Measurements from ENCODE around the gene ADAMTS17. TPM values are rescaled to one million over a fixed set of nuclear protein-coding genes. Genes with fewer than 3 reads are reported as not detected.

Gene ADAMTS17
- polyA plus RNA-seq, 2 of the 4 experiments (the other 2 are of a cell fraction), result 0.05 TPM; not detected in 1

DNA sequence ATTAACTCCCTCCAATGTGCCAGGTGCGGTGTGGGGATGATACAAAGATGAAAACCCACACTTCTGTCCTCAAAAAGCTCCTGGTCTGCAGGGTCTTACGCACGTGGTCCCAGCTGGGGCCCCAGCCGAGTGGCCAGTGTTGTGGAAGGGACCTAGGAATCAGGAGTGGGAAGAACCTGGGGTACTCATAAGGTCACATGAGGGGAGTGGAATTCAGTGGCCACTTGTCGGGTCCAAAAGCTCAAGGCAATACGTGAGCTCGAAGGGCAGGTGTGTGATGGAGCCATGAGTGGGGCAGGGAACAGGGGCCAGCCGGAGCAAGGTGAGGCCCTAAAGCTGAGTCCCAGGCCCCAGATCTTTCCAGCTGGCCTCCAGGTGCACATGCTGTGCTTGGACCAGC lies 348.5 kb downstream of the ADAMTS17 start:
- CTCF ChIA-PET, result interaction anchor here (0.6 kb wide), 1 partner anchor 126 kb away, joined by 3 read pairs; no protein-coding TSS in a partner anchor
- Histone ChIP-seq H3K9me3 (peaks cover 5% of the 10 kb centered on the region; the same call in 2 of the 3 replicates), H3K4me2 (no peak overlapping the region), H3K4me1 (no peaks in the 10 kb centered on the region), H3K4me3 (no peak overlapping the region), H3K27ac (no peak overlapping the region)
- ATAC-seq, result no peak
- DNase-seq (ENCODE audit: low read depth in 1 of 2, low spot score in 1 of 2), result no peak
- 29% methylated on average over 8 of the region's 8 CpGs for WGBS (ENCODE audit: missing lambda C conversion rate)
- POLR2A ChIA-PET, result no interaction called here
- TF ChIP-seq, protein P1, sequence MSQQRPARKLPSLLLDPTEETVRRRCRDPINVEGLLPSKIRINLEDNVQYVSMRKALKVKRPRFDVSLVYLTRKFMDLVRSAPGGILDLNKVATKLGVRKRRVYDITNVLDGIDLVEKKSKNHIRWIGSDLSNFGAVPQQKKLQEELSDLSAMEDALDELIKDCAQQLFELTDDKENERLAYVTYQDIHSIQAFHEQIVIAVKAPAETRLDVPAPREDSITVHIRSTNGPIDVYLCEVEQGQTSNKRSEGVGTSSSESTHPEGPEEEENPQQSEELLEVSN (IDR thresholded peaks at IDR 0.05; ENCODE audit: borderline replicate concordance, low read depth), result no peak
- TF ChIP-seq NFE2L2 (conservative IDR thresholded peaks at IDR 0.05; ENCODE audit: low read length), result no peak
- no peak for TF ChIP-seq BHLHE40 (IDR thresholded peaks at IDR 0.05; ENCODE audit: low read depth, low read length)
- TF ChIP-seq, protein P2, sequence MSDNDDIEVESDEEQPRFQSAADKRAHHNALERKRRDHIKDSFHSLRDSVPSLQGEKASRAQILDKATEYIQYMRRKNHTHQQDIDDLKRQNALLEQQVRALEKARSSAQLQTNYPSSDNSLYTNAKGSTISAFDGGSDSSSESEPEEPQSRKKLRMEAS (IDR thresholded peaks at IDR 0.05), result no peak
- TF ChIP-seq JUN (IDR thresholded peaks at IDR 0.05), result no peak
- FAIRE-seq, result no peak

DNA sequence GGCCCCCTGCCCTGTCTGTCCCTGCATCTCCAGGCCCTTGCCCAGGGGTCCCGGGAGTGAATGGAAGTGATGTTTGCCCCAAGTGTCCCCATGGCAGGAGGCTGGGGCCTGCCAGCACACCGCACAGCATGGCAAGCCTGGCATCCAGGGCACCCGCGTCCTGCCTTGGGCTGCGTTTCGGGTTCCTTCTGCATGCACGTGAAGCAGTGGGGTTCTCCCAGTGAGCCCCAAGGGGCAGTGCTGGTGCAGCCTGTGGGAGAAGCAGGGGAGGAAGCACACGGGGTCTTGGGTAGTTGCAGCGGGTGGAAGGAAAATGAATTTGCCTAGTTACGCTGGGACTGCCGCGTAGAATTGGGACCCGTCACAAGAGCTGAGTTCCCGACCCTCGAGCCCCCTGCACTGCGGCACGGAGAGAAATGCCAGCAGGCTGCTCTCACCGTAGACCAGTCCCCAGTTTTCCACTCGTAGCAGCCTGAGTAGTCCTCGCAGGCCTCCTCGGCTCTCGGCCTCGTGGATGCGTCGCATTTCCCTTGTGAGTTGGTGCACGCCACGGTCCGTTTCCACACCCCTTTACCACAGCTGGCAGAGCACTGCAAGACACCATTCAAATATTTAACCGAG lies 349.1 kb downstream of the ADAMTS17 start:
- no peak overlapping the region for H3K4me2 ChIP-seq
- no peak overlapping the region for H3K4me3 ChIP-seq
- TF ChIP-seq KDM5A (IDR thresholded peaks at IDR 0.05), result no peak
- no peak for TF ChIP-seq CHD4 (IDR thresholded peaks at IDR 0.05; ENCODE audit: borderline replicate concordance)
- TF ChIP-seq, protein P3, sequence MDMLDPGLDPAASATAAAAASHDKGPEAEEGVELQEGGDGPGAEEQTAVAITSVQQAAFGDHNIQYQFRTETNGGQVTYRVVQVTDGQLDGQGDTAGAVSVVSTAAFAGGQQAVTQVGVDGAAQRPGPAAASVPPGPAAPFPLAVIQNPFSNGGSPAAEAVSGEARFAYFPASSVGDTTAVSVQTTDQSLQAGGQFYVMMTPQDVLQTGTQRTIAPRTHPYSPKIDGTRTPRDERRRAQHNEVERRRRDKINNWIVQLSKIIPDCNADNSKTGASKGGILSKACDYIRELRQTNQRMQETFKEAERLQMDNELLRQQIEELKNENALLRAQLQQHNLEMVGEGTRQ (IDR thresholded peaks at IDR 0.05), result no peak
- H3K9me3 ChIP-seq, result peaks cover 9% of the 10 kb centered on the region; the same call in 2 of the 3 replicates
- CTCF ChIA-PET, result no interaction called here
- H3K4me1 ChIP-seq, result no peaks in the 10 kb centered on the region
- 48% methylated on average over 29 of the region's 29 CpGs for WGBS (ENCODE audit: missing lambda C conversion rate)
- no peak for FAIRE-seq
- ATAC-seq, result no peak
- no peak for DNase-seq (ENCODE audit: low read depth in 1 of 2, low spot score in 1 of 2)
- no peak overlapping the region for H3K27ac ChIP-seq
- POLR2A ChIA-PET, result no interaction called here

DNA sequence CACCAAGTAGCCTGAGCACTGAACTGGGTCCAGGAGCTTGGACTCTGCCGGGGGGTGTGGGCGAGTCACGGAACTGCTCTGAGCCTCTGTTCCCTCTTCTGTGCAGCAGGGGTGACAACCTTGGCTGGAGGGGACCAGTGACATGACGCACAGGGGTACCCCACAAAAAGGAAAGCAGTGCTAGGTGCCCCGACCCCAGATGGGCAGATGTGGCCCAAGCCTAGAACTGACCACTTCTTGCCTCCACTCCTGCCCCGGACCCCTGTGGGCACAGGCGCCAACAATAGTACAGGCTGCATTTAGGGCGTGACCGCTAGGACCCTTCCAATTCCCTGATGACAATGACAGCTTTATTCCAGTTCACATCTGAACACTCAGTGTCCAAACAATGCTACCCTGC lies 352.7 kb downstream of the ADAMTS17 start:
- Histone ChIP-seq H3K4me2 (no peak overlapping the region), H3K4me1 (no peaks in the 10 kb centered on the region), H3K27ac (no peak overlapping the region), H3K9me3 (peaks cover 9% of the 10 kb centered on the region; the same call in 2 of the 3 replicates), H3K4me3 (no peak overlapping the region)
- TF ChIP-seq HEYL (CRISPR knock-in tag; IDR thresholded peaks at IDR 0.05), result no peak
- TF ChIP-seq ZNF302 (CRISPR knock-in tag; IDR thresholded peaks at IDR 0.05), result no peak
- TF ChIP-seq, protein P1 (IDR thresholded peaks at IDR 0.05; ENCODE audit: borderline replicate concordance, low read depth), result no peak
- TF ChIP-seq RARB (CRISPR knock-in tag; IDR thresholded peaks at IDR 0.05), result no peak
- no peak for TF ChIP-seq POLR2AphosphoS2 (conservative IDR thresholded peaks at IDR 0.05; ENCODE audit: low read length)
- TF ChIP-seq, protein P4, sequence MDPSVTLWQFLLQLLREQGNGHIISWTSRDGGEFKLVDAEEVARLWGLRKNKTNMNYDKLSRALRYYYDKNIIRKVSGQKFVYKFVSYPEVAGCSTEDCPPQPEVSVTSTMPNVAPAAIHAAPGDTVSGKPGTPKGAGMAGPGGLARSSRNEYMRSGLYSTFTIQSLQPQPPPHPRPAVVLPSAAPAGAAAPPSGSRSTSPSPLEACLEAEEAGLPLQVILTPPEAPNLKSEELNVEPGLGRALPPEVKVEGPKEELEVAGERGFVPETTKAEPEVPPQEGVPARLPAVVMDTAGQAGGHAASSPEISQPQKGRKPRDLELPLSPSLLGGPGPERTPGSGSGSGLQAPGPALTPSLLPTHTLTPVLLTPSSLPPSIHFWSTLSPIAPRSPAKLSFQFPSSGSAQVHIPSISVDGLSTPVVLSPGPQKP (IDR thresholded peaks at IDR 0.05; ENCODE audit: low read depth, low read length), result no peak
- no peak for TF ChIP-seq MYC (IDR thresholded peaks at IDR 0.05; ENCODE audit: borderline replicate concordance, low read length)
- TF ChIP-seq BHLHE40 (IDR thresholded peaks at IDR 0.05; ENCODE audit: low read depth, low read length), result no peak
- ATAC-seq, result no peak
- ChIA-PET POLR2A (no interaction called here), CTCF (no interaction called here)
- DNase-seq (ENCODE audit: low read depth in 1 of 2, low spot score in 1 of 2), result no peak
- WGBS (ENCODE audit: missing lambda C conversion rate), result 14% methylated on average over 9 of the region's 9 CpGs
- FAIRE-seq, result no peak

DNA sequence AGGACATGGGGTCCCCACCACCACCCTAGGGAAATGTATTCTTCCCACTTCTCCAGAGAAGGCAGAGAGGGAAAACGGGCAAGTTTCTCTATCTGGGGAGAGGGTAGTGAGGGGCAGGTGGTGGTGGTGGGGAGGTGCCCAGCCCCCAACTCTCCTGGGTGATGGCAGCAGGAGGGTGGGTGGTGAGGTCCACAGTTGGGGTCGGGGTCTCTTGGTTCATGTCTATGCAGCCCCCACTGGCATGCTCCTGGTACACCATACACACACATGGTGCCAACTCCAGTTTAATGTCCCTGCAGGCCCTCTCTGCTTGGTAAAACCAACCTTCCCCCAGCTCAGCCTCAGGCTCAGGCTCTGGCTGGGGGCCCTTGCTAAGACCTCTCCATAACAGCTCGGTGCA lies 354.1 kb downstream of the ADAMTS17 start:
- H3K9me3 ChIP-seq, result peaks cover 9% of the 10 kb centered on the region; the same call in 2 of the 3 replicates
- CTCF ChIA-PET, result no interaction called here
- no peak for TF ChIP-seq RARB (CRISPR knock-in tag; IDR thresholded peaks at IDR 0.05)
- no peak for TF ChIP-seq RFX5 (IDR thresholded peaks at IDR 0.05)
- DNase-seq (ENCODE audit: low read depth in 1 of 2, low spot score in 1 of 2) (no peak), FAIRE-seq (no peak), ATAC-seq (no peak)
- no peak overlapping the region for H3K4me2 ChIP-seq
- POLR2A ChIA-PET, result no interaction called here
- H3K27ac ChIP-seq, result no peak overlapping the region
- H3K4me1 ChIP-seq, result no peaks in the 10 kb centered on the region
- H3K4me3 ChIP-seq, result no peak overlapping the region
- WGBS (ENCODE audit: missing lambda C conversion rate), result 8% methylated on average over 3 of the region's 3 CpGs

Data from A549 (cell line).